ENCODE measurements around the gene LYG1. TPM values are rescaled to one million over a fixed set of nuclear protein-coding genes. Genes with fewer than 3 reads are reported as not detected.

Gene LYG1
- total RNA-seq, 1 experiment from 2014 or later: 3.8 TPM

- Histone ChIP-seq H3K9me3 (ENCODE audit: control insufficient read depth in 1 of 2, insufficient read depth in 1 of 2, low read depth in 1 of 2, low read length in 2 of 2) (no peaks in the 10 kb centered on the region), H3K79me2 (ENCODE audit: insufficient read depth, low read length) (peaks cover 100% of the 10 kb centered on the region), H3K4me2 (ENCODE audit: low read length) (no peak overlapping the region), H3K4me3 (replicated peaks in 1 of 2; ENCODE audit: low read depth in 1 of 2, low read length in 2 of 2) (no peak overlapping the region), H2AFZ (ENCODE audit: low read depth, low read length, poor library complexity, severe bottlenecking) (no peak overlapping the region), H3K9ac (ENCODE audit: low read length) (no peak overlapping the region), H3K27ac (ENCODE audit: low read depth, low read length) (no peak overlapping the region), H3K4me1 (ENCODE audit: control insufficient read depth in 1 of 2, insufficient read depth in 2 of 2, low read length in 2 of 2) (no peaks in the 10 kb centered on the region; a peak in 1 of 4 replicates), H4K20me1 (ENCODE audit: insufficient read depth) (peaks cover 35% of the 10 kb centered on the region; the same call in 1 of the 2 replicates), H3K36me3 (ENCODE audit: control insufficient read depth in 1 of 2, insufficient read depth in 2 of 2, low read length in 2 of 2) (no peaks in the 10 kb centered on the region), H3K9me2 (ENCODE audit: insufficient read depth) (no peaks in the 10 kb centered on the region), H3K27me3 (ENCODE audit: insufficient read depth, low read length) (no peaks in the 10 kb centered on the region)
- ChIA-PET CTCF (interaction anchor here (2.0 kb wide), 1 partner anchor 9 kb away, joined by 9 read pairs; the partner anchor contains the start of gene EIF5B), RAD21 (ENCODE audit: low non-redundant PET in 1 of 2, low total read pairs in 2 of 2, uncharacterized antibody in 2 of 2, unreplicated experiment in 2 of 2) (no interaction called here), POLR2A (interaction anchor here (3.4 kb wide), 1 partner anchor 9 kb away, joined by 14 read pairs; the partner anchor contains the start of genes EIF5B and TXNDC9)
- no TSS peak for BruUV-seq (replicated peaks)
- no peak for ATAC-seq
- no peak for DNase-seq (ENCODE audit: low read depth, low spot score)
- intact Hi-C loops (cut with micrococcal nuclease): no loop called here
- TF ChIP-seq JUND (IDR thresholded peaks at IDR 0.05) (no peak), TCF7L2 (IDR thresholded peaks at IDR 0.05; ENCODE audit: borderline replicate concordance, extremely low read depth, insufficient read depth, insufficient read length) (no peak), EGR1 (IDR thresholded peaks at IDR 0.05; ENCODE audit: low read depth) (no peak), ATF3 (IDR thresholded peaks at IDR 0.05) (no peak), EZH2phosphoT487 (IDR thresholded peaks at IDR 0.05; ENCODE audit: borderline replicate concordance) (no peak), SP1 (IDR thresholded peaks at IDR 0.05; ENCODE audit: low read depth) (no peak), FOSL1 (IDR thresholded peaks at IDR 0.05; ENCODE audit: low read depth) (no peak), SRF (IDR thresholded peaks at IDR 0.05; ENCODE audit: low read depth) (no peak), YY1 (IDR thresholded peaks at IDR 0.05; ENCODE audit: extremely low read depth, insufficient replicate concordance, low read depth, low read length) (no peak), ZNF274 (IDR thresholded peaks at IDR 0.05; ENCODE audit: low read depth, low read length) (no peak), SIN3A (IDR thresholded peaks at IDR 0.05; ENCODE audit: low read depth) (no peak), POLR2AphosphoS5 (IDR thresholded peaks at IDR 0.05; ENCODE audit: low read depth, low read length) (no peak), REST (IDR thresholded peaks at IDR 0.05; ENCODE audit: low read depth) (no peak), CEBPB (IDR thresholded peaks at IDR 0.05; ENCODE audit: low read depth) (no peak), MAX (IDR thresholded peaks at IDR 0.05) (no peak), ZFX (IDR thresholded peaks at IDR 0.05) (no peak), POLR2A (IDR thresholded peaks at IDR 0.05; ENCODE audit: borderline replicate concordance, extremely low read depth, insufficient read depth, insufficient read length) (no peak), RAD21 (IDR thresholded peaks at IDR 0.05; ENCODE audit: low read depth) (no peak)
- TF ChIP-seq, protein P1, sequence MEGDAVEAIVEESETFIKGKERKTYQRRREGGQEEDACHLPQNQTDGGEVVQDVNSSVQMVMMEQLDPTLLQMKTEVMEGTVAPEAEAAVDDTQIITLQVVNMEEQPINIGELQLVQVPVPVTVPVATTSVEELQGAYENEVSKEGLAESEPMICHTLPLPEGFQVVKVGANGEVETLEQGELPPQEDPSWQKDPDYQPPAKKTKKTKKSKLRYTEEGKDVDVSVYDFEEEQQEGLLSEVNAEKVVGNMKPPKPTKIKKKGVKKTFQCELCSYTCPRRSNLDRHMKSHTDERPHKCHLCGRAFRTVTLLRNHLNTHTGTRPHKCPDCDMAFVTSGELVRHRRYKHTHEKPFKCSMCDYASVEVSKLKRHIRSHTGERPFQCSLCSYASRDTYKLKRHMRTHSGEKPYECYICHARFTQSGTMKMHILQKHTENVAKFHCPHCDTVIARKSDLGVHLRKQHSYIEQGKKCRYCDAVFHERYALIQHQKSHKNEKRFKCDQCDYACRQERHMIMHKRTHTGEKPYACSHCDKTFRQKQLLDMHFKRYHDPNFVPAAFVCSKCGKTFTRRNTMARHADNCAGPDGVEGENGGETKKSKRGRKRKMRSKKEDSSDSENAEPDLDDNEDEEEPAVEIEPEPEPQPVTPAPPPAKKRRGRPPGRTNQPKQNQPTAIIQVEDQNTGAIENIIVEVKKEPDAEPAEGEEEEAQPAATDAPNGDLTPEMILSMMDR (IDR thresholded peaks at IDR 0.05 in 2 of 3, conservative IDR thresholded peaks at IDR 0.05 in 1 of 3; ENCODE audit: borderline replicate concordance in 1 of 3, insufficient read depth in 1 of 3, low read depth in 2 of 3, low read length in 2 of 3): no peak
Observed at GRCh38 chr2:99346218-99346617, 45.2 kb upstream of the LYG1 start.

All from HCT116 (cell line).